IMR-90 (cell line): ENCODE measurements around the gene KLHL25. TPM values are rescaled to one million over a fixed set of nuclear protein-coding genes. Genes with fewer than 3 reads are reported as not detected.
"Not testable (repeated sequence)": the region's sequence is repeated elsewhere in the genome, so short reads cannot be mapped to it uniquely, and the experiment has no call there.

Source experiments
- ATAC-seq: fragments of 200-7000 bp; cut with Tn5 transposase; 2 replicates; pipeline ENCODE4 v1.9.1; 2020; ENCODE audit warnings: low read depth, mild to moderate bottlenecking, moderate library complexity
- BruUV-seq: library from RNA; stranded (reverse); fragments of 400-500 nt; replicated peaks from 2 replicates; lab custom pipeline; 2021; lab: Mats Ljungman, UMichigan
- CTCF ChIA-PET: fragments of 300-600 bp; formaldehyde crosslinking; extraction: SDS; loops from one replicate; lab custom pipeline; 2021; ENCODE audit warnings: antibody characterized with exemption; lab: Yijun Ruan, JAX
- POLR2A ChIA-PET: fragments of 300-600 bp; sonication (Branson Sonifier 250); formaldehyde crosslinking; loops from one replicate; lab custom pipeline; 2022; ENCODE audit warnings: antibody characterized with exemption; ENCODE audit not compliant: unreplicated experiment; lab: Charles Lee
- DNase-seq: peaks from one replicate; pipeline ENCODE4 v3.0.0; 2013
- H2AFZ ChIP-seq: replicated peaks from 2 replicates; pipeline ENCODE3; 2013; ENCODE audit warnings: low read length, mild to moderate bottlenecking; ENCODE audit not compliant: poor library complexity
- H2AK5ac ChIP-seq: 2 replicates; pipeline ENCODE4 v1.6.1; 2013; ENCODE audit warnings: low read depth, low read length, inconsistent platforms
- H2AK9ac ChIP-seq: replicated peaks from 2 replicates; pipeline ENCODE3; 2013; ENCODE audit warnings: mild to moderate bottlenecking, low read depth, low read length, moderate library complexity; ENCODE audit not compliant: poor library complexity
- H2BK120ac ChIP-seq: 2 replicates; pipeline ENCODE4 v1.6.1; 2013; ENCODE audit warnings: low read depth, low read length, inconsistent platforms
- H2BK15ac ChIP-seq: 3 replicates; pipeline ENCODE4 v1.6.1; 2013; ENCODE audit warnings: low read depth, low read length, inconsistent platforms
- H2BK20ac ChIP-seq: 2 replicates; pipeline ENCODE4 v1.6.1; 2013; ENCODE audit warnings: low read depth, mild to moderate bottlenecking, inconsistent platforms, low read length, moderate library complexity
- H2BK5ac ChIP-seq: 2 replicates; pipeline ENCODE4 v1.6.1; 2013; ENCODE audit warnings: mild to moderate bottlenecking, low read depth, low read length, inconsistent platforms; ENCODE audit not compliant: poor library complexity, severe bottlenecking
- H3K14ac ChIP-seq: replicated peaks from 2 replicates; pipeline ENCODE4 v1.6.1; 2013; ENCODE audit warnings: low read depth, low read length, inconsistent platforms
- H3K18ac ChIP-seq: 2 replicates; pipeline ENCODE4 v1.6.1; 2013; ENCODE audit warnings: low read depth, low read length, control low read depth
- H3K23ac ChIP-seq: 2 replicates; pipeline ENCODE4 v1.6.1; 2013; ENCODE audit warnings: low read depth, low read length, inconsistent platforms
- H3K27ac ChIP-seq: 2 replicates; pipeline ENCODE4 v1.5.1; 2013; ENCODE audit warnings: mild to moderate bottlenecking, control low read depth, low read length; ENCODE audit not compliant: insufficient read depth
- H3K27me3 ChIP-seq: 2 replicates; pipeline ENCODE4 v1.6.1; 2013; ENCODE audit warnings: low read length; ENCODE audit not compliant: control insufficient read depth, insufficient read depth
- H3K36me3 ChIP-seq: 2 replicates; pipeline ENCODE4 v1.6.1; 2013; ENCODE audit warnings: low read length, mixed read lengths; ENCODE audit not compliant: control insufficient read depth, insufficient read depth
- H3K4ac ChIP-seq: 2 replicates; pipeline ENCODE4 v1.6.1; 2013; ENCODE audit warnings: low read depth, low read length, inconsistent platforms
- H3K4me1 ChIP-seq: 2 replicates; pipeline ENCODE4 v1.6.1; 2013; ENCODE audit warnings: low read length, mixed read lengths; ENCODE audit not compliant: control insufficient read depth, insufficient read depth
- H3K4me2 ChIP-seq: 2 replicates; pipeline ENCODE4 v1.6.1; 2013; ENCODE audit warnings: low read depth, mild to moderate bottlenecking, control low read depth, low read length, moderate library complexity
- H3K4me3 ChIP-seq: 2 replicates; pipeline ENCODE4 v1.5.1; 2013; ENCODE audit warnings: low read depth, mild to moderate bottlenecking, control low read depth, low read length, moderate library complexity; ENCODE audit not compliant: insufficient read depth
- H3K56ac ChIP-seq: 2 replicates; pipeline ENCODE4 v1.6.1; 2013; ENCODE audit warnings: low read length, inconsistent platforms; ENCODE audit not compliant: insufficient read depth; ENCODE audit errors: extremely low read depth
- H3K79me1 ChIP-seq, 2 experiments: 2 replicates each; pipeline ENCODE4 v1.6.1; 2013; ENCODE audit warnings: low read length in 2 of 2, inconsistent platforms in 1 of 2, low read depth in 1 of 2
- H3K9ac ChIP-seq: 2 replicates; pipeline ENCODE4 v1.6.1; 2013; ENCODE audit warnings: low read depth, low read length, control low read depth
- H3K9me1 ChIP-seq: 2 replicates; pipeline ENCODE4 v1.6.1; 2013; ENCODE audit warnings: low read length, inconsistent platforms; ENCODE audit not compliant: insufficient read depth
- H3K9me3 ChIP-seq: 2 replicates; pipeline ENCODE4 v1.6.1; 2013; ENCODE audit warnings: low read length; ENCODE audit not compliant: control insufficient read depth, insufficient read depth
- H4K20me1 ChIP-seq: 2 replicates; pipeline ENCODE4 v1.6.1; 2013; ENCODE audit warnings: low read length, inconsistent platforms; ENCODE audit not compliant: insufficient read depth
- H4K5ac ChIP-seq: 2 replicates; pipeline ENCODE4 v1.6.1; 2013; ENCODE audit warnings: mild to moderate bottlenecking, low read depth, low read length, control low read depth
- H4K8ac ChIP-seq, 2 experiments: 2 replicates each; pipeline ENCODE4 v1.6.1; 2013; ENCODE audit warnings: low read depth in 2 of 2, low read length in 2 of 2, control low read depth in 1 of 2, inconsistent platforms in 1 of 2
- H4K91ac ChIP-seq: 2 replicates; pipeline ENCODE4 v1.6.1; 2013; ENCODE audit warnings: low read depth, low read length, inconsistent platforms; ENCODE audit not compliant: insufficient read depth
- RAD21 ChIP-seq: IDR thresholded peaks from 2 replicates; pipeline ENCODE4 v1.6.1; 2012; ENCODE audit warnings: low read length, improper control_type of control experiment
- SMC3 ChIP-seq: fragments of 150-350 bp; IDR thresholded peaks from 2 replicates; pipeline ENCODE4 v1.6.1; 2016; ENCODE audit warnings: low read depth, mild to moderate bottlenecking, antibody characterized with exemption, low read length, moderate library complexity
- WGBS, 2 experiments: methylation state at CpG; one replicate each; pipeline versions ENCODE4 v1.1.5 to v1.1.7; 2013; ENCODE audit warnings: missing lambda C conversion rate in 2 of 2; ENCODE audit not compliant: insufficient read length in 1 of 2; ENCODE audit errors: extremely low coverage in 2 of 2; 5-methylcytosine and 5-hydroxymethylcytosine counted together
- dilution Hi-C: fragments of 300-500 bp; cut with HindIII; formaldehyde crosslinking; loops from one replicate; pipeline ENCODE4 v1.14.3; 2018; ENCODE audit warnings: low sequenced_read_pairs; ENCODE audit not compliant: unreplicated experiment
- in situ Hi-C: fragments of 300-500 bp; cut with MboI; formaldehyde crosslinking; loops from 3 replicates; pipeline ENCODE4 v1.14.3; 2019; ENCODE audit warnings: low sequenced_read_pairs, inconsistent platforms, mixed read lengths
- intact Hi-C: fragments of 100-400 bp; cut with micrococcal nuclease; formaldehyde crosslinking; loops from 2 replicates; pipeline ENCODE4 v1.10.0; 2022
- polyA plus RNA-seq, 3 experiments: library from polyadenylated mRNA; depleted of rRNA; stranded (reverse); fragments of >200 nt; gene quantifications; 2 replicates each; pipeline ENCODE4 v1.2.3, GENCODE V29; 2012; ENCODE audit warnings: low replicate concordance in 1 of 3
- total RNA-seq: library from RNA; depleted of rRNA; stranded (reverse); fragments of >200 nt; gene quantifications from 2 replicates; pipeline ENCODE4 v1.2.3, GENCODE V29; 2012
- TF ChIP-seq, protein P1 (sequence below): conservative IDR thresholded peaks from 2 replicates; pipeline ENCODE4 v1.5.1; 2012; ENCODE audit warnings: mild to moderate bottlenecking, low read depth, low read length, improper control_type of control experiment
- TF ChIP-seq, protein P2 (sequence below): fragments of 150-350 bp; IDR thresholded peaks from 2 replicates; pipeline ENCODE4 v1.6.1; 2017; ENCODE audit warnings: mild to moderate bottlenecking, antibody characterized with exemption, low read length, low read depth

The KLHL25 gene
- total and polyA plus RNA-seq, 2 of the 4 experiments (the other 2 are of a cell fraction): 2.7 to 5.6 TPM

DNA sequence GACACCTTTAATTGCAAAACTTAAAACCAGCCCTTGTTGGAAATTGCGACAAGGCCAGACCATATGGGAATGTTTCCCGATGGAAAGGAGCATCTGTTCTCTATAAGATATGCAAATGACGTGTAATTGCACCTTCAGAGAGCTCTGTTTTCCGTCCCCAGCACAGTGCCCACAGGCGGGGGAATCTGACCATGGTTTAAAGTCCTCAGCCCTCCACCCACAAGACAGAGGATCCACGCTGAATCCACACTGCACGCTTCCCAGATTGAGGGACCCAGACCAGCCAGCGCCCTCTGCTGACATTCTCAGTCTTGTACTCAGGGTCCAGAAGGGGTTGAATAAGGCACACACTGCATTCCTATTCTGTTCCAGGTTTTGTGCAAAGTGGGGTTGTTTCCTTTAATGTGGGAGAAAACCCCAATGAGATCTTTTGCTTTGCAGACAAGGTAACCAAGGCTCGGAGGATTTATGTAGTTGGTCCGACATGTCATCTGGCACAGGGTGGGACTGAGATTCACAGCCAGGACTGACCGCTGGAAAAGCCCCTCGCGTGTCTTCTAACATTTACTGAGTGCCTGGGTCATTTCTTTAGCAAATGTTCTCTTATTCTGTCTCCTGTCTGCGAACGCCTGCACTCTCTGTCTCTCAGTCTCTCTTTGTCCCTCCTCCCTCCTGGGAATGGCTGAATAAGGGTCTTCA, 36.8 kb upstream of the KLHL25 start:
- Histone ChIP-seq H3K9me3 (no peaks in the 10 kb centered on the region), H3K14ac (no peak overlapping the region), H3K27ac (no peak overlapping the region), H3K27me3 (peaks cover 10% of the 10 kb centered on the region), H4K91ac (no peak overlapping the region), H2BK20ac (no peak overlapping the region), H3K79me1 (no peaks in the 10 kb centered on the region), H3K36me3 (no peaks in the 10 kb centered on the region), H3K18ac (no peak overlapping the region), H2BK5ac (no peak overlapping the region), H4K8ac (no peak overlapping the region), H3K23ac (no peak overlapping the region), H3K4me2 (no peak overlapping the region), H2BK15ac (no peak overlapping the region), H3K56ac (no peak overlapping the region), H2BK120ac (no peak overlapping the region), H4K5ac (no peak overlapping the region), H4K20me1 (no peaks in the 10 kb centered on the region), H3K4me3 (no peak overlapping the region), H3K9me1 (no peaks in the 10 kb centered on the region), H3K9ac (no peak overlapping the region), H3K4me1 (no peaks in the 10 kb centered on the region), H2AFZ (peak overlapping the region; percentile 18), H2AK5ac (no peak overlapping the region), H2AK9ac (peak overlapping the region; percentile 44), H3K4ac (no peak overlapping the region)
- intact Hi-C loops (loop anchor here (1.0 to 10.0 kb wide), 5 partner anchors 101 to 535 kb away; no protein-coding TSS in a partner anchor), dilution Hi-C loops (no loop called here), in situ Hi-C loops (loop anchor here (5.0 to 10.0 kb wide), 4 partner anchors 99 to 539 kb away; no protein-coding TSS in a partner anchor)
- no TSS peak for BruUV-seq
- POLR2A ChIA-PET: no interaction called here
- TF ChIP-seq, protein P1, sequence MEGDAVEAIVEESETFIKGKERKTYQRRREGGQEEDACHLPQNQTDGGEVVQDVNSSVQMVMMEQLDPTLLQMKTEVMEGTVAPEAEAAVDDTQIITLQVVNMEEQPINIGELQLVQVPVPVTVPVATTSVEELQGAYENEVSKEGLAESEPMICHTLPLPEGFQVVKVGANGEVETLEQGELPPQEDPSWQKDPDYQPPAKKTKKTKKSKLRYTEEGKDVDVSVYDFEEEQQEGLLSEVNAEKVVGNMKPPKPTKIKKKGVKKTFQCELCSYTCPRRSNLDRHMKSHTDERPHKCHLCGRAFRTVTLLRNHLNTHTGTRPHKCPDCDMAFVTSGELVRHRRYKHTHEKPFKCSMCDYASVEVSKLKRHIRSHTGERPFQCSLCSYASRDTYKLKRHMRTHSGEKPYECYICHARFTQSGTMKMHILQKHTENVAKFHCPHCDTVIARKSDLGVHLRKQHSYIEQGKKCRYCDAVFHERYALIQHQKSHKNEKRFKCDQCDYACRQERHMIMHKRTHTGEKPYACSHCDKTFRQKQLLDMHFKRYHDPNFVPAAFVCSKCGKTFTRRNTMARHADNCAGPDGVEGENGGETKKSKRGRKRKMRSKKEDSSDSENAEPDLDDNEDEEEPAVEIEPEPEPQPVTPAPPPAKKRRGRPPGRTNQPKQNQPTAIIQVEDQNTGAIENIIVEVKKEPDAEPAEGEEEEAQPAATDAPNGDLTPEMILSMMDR: peak; percentile 70
- TF ChIP-seq RAD21: peak; percentile 73
- TF ChIP-seq, protein P2, sequence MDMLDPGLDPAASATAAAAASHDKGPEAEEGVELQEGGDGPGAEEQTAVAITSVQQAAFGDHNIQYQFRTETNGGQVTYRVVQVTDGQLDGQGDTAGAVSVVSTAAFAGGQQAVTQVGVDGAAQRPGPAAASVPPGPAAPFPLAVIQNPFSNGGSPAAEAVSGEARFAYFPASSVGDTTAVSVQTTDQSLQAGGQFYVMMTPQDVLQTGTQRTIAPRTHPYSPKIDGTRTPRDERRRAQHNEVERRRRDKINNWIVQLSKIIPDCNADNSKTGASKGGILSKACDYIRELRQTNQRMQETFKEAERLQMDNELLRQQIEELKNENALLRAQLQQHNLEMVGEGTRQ: no peak
- TF ChIP-seq SMC3: peak; percentile 86
- CTCF ChIA-PET: no interaction called here
- WGBS, 2 experiments: 28% methylated on average over 3 of the region's 15 CpGs; no CpG with 5 or more reads in 1 of the 2 experiments
- ATAC-seq (peak; percentile 99), DNase-seq (peak; percentile 48)

DNA sequence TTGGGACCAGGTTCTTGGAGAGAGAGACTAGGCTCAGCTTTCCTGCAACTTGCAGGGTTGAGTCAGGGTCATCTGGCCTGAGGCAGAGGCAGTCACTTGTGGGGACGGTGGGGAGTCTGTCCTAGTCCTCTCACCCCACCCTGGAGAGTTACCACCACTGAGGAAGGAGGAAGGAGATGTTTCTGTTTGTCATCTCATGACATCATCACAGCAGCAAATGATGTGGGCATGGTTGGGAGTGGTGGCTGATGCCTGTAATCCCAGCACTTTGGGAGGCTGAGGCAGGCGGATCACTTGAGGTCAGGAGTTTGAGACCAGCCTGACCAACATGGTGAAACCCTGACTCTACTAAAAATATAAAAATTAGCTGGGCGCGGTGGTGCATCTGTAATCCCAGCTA, 35.0 kb upstream of the KLHL25 start:
- H3K9me1 ChIP-seq, H4K8ac ChIP-seq, CTCF ChIA-PET, H3K23ac ChIP-seq, H3K14ac ChIP-seq, H2AK5ac ChIP-seq, BruUV-seq, H3K79me1 ChIP-seq, H3K36me3 ChIP-seq, DNase-seq, POLR2A ChIA-PET, H4K20me1 ChIP-seq, H2BK20ac ChIP-seq, H3K27ac ChIP-seq, H3K9ac ChIP-seq, H3K56ac ChIP-seq, H4K5ac ChIP-seq, H2BK15ac ChIP-seq, H2BK5ac ChIP-seq, H3K4me2 ChIP-seq, H2AK9ac ChIP-seq, H3K9me3 ChIP-seq, H2BK120ac ChIP-seq, dilution Hi-C loops, H2AFZ ChIP-seq, H3K18ac ChIP-seq, H4K91ac ChIP-seq, H3K4ac ChIP-seq, H3K4me3 ChIP-seq, H3K4me1 ChIP-seq, ATAC-seq: not testable (repeated sequence)
- intact Hi-C loops: loop anchor here (2.0 to 10.0 kb wide), 3 partner anchors 215 to 533 kb away; no protein-coding TSS in a partner anchor
- WGBS, 2 experiments: 93% methylated on average over 3 of the region's 4 CpGs; no CpG with 5 or more reads in 1 of the 2 experiments
- in situ Hi-C loops: loop anchor here (5.0 to 10.0 kb wide), 4 partner anchors 97 to 537 kb away; no protein-coding TSS in a partner anchor
- H3K27me3 ChIP-seq: peaks cover 13% of the 10 kb centered on the region
